RPMI7951 (cell line): ENCODE measurements around the gene PNPLA6. TPM values are rescaled to one million over a fixed set of nuclear protein-coding genes. Genes with fewer than 3 reads are reported as not detected.

ENCODE experiments used
- DNase-seq: peaks from one replicate; pipeline ENCODE4 v3.0.0-alpha.2; 2012; ENCODE audit warnings: low read depth
- total RNA-seq: library from RNA; depleted of rRNA; stranded (reverse); fragments of >200 nt; shearing (Covaris generic); gene quantifications from 2 replicates; pipeline ENCODE4 v1.2.3, GENCODE V29; 2014; rRNA removed

PNPLA6 gene
- total RNA-seq = 44.7 and 51.5 TPM in 2 replicates

DNA sequence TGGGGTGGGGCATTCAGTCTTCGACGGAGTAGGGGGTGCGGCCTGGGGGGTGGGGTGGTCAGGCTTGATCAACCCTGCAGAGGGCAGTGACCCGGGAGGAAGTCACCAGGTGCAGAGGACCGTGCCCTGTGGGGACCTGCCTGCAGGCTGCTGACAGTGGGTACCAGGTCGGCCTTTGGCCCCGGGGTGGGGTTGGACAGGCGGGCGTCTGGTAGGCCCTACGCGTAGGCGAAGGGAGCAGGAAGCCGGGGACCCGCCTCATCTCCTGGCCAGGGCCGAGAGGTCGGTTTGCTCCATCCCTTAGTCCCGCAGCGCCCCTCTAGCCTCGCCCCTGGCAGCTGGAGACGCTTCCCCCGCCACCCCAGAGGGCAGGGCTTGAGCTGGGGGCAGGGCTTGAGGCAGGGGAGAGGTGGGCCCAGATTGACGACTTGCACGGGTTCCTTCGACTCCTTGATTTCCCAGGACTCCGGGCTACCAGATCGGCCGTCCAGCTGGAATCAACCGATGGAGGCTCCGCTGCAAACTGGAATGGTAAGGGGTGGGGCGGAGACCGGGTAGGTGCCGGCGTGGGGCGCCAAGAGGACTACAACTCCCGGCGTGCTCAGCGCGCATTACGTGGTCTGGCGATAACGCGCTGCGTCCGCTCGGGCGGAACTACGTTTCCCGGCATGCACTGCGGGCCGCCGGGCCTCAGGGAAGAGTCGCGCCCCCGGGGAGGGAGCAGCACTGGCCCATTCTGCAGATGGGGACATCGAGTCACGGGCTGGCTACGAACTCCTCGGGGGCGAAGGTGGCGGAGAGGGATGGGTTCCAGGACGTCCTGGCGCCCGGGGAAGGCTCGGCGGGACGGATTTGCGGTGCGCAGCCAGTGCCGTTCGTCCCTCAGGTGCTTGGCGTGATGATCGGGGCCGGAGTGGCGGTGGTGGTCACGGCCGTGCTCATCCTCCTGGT, at the start of gene PNPLA6:
PNPLA6 (plus strand) TSS at position 671 of the 951 bp plus-strand sequence; CDS start at position 743, 72 bp downstream.
- peak; percentile 90 for DNase-seq

DNA sequence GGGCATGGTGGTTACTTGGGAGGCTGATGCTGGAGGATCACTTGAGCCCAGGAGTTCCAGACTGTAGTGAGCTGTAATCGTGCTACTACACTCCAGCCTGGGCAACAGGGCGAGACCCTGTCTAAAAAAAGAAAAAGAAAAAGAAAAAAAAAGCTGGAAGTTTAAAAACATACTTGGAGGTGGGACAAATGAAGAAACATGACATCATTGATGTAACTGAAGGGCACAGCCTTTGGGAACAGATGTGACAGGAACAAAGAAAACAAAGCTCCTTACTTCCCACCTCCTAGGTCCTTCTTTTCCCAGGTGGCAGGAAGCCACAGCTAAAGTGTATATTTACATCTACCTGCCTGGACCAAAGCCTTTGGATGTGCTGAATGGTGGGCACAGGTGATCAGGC, 48.6 kb upstream of the PNPLA6 start:
- DNase-seq = no peak

DNA sequence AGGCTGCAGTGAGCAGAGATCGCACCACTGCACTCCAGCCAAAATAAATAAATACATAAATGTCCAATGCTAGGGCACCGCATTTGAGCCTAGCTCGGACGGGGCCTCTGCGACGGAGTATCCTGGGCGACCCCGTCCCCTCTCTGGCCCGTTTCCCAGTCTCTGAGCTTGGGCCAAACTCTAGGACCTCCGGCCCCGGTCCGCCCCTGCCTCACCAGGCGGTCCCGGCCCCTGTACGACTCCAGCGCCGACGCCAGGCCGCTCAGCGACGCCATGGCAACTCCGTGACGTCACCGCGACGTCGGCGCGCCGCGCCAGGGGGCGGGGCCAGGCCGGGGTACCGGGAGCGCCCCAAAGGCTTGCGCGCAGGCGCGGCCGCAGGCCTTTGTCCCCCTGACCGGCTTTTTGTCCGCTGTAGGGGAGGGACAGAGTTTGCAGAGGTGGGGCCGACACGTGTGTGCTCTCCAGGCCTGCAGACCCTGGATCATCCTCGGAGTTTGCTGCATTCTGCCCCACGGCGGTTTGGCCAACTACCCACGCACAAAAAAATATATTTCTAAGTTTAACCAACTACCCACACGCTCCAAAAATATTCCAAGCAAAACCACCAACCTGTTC, 46.7 kb upstream of the PNPLA6 start, which contains the start of gene PEX11G:
PEX11G (minus strand) TSS at position 300 of the 618 bp plus-strand sequence; CDS start at position 275, 25 bp downstream.
- peak; percentile 81 for DNase-seq

DNA sequence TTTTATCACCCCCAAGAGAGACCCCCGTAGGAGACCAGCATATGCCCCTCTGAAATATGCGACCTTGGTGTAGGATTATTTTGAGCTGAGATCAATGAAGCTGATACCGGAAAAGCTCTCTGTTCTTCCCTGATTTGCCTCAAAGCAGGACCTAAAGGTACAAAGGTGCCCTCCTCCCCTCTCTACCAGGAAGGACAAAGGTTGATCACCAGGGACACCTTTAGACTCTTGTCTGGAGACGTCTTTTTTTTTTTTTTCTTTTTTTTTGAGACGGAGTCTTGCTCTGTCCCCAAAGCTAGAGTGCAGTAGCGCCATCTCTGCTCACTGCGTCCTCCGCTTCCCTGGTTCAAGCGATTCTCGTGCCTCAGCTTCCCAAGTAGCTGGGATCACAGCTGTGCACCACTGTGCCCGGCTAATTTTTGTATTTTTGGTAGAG, 45.9 kb upstream of the PNPLA6 start:
- no peak for DNase-seq

DNA sequence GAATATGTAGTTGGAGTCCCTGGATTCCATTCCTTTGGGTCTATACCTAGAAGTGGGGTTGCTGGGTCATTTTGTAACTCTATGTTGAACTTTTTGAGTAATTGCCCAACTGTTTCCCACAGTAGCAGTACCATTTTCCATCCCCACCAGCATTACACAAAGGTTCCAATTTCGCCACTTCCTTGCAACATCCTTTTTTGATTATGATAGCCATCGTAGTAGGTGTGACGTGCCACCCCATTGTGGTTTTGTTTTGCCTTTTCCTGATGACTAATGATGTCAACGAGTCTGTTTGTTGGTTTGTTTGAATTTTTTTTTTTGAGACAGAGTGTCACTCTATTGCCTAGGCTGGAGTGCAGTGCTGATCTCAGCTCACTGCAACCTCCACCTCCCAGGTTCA, 43.4 kb upstream of the PNPLA6 start:
- DNase-seq = peak; percentile 82

DNA sequence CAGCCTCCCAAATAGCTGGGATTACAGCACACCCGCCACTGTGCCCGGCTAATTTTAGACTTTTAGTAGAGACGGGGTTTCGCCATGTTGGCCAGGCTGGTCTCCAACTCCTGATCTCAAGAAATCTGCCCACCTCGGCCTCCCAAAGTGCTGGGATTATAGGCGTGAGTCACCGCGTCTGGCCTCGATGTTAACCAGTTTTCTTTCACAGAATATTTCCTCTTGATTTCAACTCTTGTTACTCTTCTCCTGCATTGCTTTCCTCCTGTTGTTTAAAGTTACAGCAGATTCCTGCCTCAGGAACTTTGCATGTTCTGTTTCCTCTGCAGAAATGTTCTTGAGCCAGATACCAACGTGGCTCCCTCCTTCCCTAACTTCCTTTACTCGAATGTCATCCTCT, 43.0 kb upstream of the PNPLA6 start:
- peak; percentile 52 for DNase-seq

DNA sequence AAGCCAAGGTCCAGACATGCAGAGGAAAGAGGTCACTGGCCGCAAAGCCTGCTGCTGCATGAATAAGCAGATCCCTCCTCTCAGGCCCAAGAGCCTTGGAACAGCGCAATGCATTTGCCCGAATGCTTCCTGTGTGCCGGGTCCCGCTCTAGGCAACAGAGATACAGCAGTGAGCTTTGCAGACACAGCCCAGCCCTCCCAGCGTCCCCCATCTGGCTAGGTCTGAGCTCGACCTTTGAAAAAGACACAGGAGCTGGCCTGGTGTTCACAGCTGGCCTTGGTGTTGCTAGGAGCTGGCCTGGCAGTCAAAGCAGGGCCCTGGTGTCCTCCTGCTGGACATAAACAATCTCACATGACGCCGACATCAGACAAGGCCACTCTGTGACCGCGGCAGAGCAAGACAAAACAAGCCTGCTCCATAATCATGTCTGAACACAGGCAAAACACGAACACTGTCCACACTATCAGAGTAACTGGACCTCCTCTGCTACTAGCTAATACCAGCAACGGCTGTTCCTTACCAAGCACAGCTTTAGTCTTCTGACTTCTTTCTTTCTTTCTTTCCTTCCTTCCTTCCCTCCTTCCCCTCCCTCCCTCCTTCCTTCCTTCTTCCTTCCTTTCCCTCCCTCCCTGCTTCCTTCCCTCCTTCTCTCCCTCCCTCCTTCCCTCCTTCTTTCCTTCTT, 41.0 kb upstream of the PNPLA6 start:
- DNase-seq = no peak

DNA sequence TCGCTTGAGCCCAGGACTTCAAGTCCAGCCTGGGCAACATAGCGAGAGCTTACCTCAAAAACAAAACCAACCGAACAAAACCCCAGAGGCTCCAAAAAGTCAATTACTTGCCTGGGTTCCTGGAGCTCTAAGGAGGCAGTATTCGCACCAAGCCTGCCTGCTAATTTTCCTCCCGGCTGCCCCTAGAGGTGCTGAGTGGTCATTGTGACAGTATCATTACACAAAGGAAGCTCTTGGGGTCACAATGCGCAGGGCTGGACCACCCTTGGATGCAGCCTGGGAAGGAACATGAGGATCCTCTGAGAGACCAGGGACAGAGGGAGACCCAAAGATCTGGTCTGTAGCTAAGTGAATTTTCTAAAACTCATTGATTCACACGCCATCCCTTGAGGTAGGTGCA, 38.2 kb upstream of the PNPLA6 start:
- no peak for DNase-seq

DNA sequence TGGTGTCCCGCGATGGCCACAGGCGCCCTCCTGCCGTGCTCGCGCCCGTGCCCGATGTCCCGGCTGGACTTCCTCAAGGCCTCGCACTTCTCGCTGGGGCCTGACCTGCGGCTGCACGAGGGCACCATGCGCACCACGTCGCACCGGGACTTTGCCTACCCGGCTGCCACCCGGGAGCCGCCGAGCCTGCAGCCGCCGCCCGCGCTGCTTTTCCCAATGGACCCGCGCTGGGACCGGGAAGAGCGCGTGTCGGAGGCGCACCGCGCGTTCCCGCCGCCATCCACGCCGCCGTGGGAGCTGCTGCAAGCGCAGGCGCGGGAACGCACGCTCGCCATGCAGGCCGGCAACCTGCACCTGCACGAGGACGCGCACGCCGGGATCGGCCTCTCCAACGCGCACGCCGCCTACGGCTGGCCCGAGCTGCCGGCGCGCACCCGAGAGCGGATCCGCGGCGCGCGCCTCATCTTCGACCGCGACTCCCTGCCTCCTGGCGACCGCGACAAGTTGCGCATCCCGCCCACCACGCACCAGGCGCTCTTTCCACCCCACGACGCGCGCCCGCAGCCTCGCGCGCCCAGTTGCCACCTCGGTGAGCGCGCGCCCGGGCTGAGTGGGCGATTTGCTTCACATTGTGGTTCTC, 34.6 kb upstream of the PNPLA6 start:
- DNase-seq = peak; percentile 46

DNA sequence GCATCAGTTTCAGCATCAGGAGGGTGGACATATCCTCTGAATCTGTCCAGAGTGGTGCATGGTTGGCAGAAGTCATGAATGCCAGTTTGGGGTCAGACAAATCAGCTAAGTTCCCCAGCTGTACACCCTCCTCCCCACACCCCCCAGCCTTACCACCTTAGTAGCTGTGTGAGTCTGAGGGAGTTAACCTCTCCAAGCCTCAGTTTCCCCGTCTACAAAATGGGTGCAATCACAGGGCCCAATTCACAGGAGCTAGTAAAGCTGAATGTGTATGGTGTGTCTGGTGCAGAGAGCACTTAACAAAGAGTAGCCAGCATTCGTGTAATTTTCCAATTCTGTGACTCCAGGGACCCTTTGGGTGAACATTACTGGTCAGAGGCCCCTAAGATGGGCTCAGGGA, 33.0 kb upstream of the PNPLA6 start:
- DNase-seq = no peak

DNA sequence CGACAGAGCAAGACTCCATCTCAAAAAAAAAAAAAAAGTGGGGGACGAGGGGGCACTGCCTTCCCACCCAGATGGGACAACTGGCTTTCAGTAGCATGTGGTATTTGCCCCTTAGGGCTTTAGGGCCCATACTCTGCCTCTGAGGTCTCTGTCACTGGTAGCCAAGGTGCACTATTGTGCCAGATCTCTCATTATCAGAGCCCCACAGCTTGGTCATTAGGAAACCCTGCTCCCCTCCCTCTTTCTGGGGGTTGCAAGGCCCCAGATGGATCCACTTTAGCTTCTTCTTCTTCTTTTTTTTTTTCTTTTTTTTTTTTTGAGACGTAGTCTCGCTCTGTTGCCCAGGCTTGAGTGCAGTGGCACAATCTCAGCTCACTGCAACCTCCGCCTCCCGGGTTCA, 30.8 kb upstream of the PNPLA6 start:
- no peak for DNase-seq

DNA sequence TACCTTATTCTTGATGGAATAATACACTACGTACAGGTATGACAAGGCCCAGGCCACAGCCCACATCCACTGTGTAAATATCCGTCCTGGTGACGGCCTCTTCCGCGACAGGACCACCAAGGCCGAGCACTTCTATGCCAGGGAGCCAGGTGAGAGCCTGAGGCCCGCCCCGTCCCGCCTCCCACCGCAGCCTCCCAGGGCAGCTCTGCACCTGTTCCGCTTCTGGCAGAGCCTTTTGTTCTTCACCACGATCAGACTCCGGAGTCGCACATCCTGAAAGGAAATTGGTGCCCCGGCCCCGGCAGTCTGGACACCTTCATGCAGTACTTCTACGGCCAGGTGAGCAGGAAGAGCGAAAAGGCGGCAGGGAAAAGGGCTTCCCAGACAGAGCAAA, 30.2 kb upstream of the PNPLA6 start:
- DNase-seq = no peak

DNA sequence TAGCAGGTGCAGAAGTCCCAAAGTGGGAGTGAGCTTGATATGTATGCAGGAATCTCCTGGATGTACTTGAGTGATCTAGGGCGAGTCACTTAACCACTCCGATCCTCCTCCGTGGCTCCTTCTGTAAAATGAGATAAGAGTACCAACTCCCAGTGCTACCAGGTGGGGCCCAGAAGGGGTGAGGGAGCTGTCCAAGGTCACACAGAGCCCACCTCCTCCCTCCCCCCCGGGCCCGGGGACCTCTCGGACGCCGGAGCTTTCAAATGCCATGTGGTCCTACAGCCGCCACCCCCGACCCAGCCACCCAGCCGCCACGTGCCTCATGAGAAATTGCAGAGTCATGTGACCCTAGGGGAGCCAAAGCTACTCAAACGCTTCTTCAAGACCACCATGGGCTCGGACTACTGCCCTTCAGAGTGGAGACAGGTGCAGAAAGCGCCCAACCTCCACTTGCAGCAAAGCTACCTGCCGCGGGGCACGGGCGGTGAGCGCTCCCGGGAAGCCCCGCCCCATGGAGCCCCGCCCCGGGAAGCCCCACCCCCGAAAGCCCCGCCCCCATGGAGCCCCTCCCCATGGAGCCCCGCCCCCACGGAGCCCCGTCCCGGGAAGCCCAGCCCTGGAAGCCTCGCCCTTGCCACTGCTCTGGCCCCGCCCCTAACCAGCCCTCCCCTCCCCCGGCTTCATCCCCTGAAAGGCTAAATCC, 29.7 kb upstream of the PNPLA6 start:
- no peak for DNase-seq

DNA sequence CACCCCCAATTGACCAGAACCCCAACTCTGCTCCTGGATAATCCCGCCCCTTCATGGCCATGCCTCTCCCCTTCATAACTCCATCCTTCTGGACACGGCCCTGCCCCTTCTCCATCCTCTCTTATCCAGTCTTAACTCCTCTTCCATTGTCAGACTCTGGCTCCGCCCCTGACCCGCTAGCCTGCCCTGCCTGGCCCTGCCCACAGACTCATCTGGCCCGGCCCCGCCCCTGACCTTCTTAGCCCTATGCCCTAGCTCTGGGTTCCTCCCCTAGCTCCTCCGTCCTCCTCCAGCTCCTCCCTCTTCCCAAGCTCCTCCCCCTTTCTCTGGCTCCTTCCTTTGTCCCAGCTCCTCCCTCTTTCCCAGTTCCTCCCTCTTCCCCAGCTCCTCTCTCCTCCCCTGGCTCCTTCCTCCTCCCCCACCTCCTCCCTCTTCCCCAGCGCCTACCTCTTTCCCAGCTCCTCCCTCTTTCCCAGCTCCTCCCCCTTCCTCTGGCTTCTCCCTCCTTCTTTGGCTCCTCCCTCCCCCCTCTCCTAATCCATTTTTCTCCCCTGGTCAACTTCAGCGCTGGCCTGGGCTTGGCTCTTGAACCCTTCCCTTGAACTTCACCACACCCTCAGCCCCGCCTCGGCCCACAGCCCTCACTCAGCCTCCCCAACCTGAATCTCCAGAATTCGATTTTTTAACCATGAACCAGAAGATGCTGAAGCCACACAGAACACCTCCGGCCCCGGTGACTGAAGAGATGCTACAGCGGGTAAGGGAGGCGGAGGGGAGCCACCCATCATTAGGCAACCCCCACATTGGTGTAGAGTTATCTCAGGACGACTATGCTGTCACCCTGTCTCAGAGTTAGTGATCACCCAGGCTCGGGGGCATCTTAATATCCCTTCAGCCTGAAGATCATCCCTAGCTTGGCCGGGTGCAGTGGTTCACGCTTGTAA, 28.9 kb upstream of the PNPLA6 start:
- peak; percentile 94 for DNase-seq

DNA sequence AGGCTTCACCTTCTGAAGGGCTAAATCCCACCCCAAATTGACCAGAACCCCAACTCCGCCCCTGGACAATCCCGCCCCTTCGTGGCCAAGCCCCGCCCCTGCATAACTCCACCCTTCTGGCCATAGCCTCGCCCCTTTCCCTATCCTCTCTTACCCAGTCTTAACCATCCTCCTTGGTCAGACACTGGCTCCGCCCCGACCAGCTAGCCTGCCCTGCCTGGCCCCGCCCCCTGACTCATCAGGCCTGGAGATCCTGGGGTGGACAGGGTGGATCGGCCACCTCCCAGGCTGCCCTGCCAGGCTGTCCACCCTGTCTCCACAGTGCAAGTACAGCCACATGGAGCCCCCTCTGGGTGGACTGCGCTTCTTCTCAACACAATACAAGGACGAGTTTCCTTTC, 27.6 kb upstream of the PNPLA6 start:
- DNase-seq = peak; percentile 91

DNA sequence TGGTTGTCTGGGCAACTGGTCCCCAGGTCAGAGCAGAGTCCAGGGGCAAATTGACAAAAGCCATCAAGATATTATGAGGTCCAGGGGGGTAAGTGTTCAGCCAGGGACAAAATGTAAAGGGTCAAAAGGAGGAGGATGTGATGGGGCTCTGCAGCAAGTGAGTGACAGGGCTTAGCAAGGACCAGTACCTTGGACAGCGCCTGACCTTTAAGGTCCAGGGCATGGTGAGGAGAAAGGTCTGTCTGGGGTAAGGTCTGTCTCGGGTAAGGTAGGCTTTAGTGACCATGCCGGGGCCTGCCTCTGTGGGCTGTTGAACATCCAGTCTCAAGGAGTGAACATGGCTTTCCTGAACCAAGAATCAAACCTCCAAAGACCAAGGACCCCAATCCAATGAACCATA, 25.9 kb upstream of the PNPLA6 start:
- DNase-seq = no peak

DNA sequence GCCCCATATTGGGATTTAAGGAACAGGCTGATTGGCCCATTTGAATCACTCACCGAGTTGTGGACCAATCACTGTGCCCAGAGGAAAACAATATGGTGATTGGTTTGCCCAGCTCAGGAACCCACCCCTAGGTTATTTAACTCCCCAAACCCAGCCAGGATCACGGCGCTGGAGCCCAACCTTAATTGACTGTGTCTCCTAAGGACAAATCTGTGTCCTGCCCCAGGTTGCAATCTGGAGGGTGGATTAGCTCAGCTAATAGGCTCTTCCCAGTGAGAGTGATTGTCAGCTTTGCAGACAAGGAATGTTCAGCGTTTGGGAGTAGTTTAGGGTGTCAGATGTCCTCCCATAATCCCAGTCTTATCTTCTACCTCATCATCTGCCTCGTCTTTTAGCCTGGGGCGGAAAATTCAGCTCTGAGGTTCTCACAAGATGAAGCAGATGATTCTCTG, 23.1 kb upstream of the PNPLA6 start:
- peak; percentile 72 for DNase-seq

DNA sequence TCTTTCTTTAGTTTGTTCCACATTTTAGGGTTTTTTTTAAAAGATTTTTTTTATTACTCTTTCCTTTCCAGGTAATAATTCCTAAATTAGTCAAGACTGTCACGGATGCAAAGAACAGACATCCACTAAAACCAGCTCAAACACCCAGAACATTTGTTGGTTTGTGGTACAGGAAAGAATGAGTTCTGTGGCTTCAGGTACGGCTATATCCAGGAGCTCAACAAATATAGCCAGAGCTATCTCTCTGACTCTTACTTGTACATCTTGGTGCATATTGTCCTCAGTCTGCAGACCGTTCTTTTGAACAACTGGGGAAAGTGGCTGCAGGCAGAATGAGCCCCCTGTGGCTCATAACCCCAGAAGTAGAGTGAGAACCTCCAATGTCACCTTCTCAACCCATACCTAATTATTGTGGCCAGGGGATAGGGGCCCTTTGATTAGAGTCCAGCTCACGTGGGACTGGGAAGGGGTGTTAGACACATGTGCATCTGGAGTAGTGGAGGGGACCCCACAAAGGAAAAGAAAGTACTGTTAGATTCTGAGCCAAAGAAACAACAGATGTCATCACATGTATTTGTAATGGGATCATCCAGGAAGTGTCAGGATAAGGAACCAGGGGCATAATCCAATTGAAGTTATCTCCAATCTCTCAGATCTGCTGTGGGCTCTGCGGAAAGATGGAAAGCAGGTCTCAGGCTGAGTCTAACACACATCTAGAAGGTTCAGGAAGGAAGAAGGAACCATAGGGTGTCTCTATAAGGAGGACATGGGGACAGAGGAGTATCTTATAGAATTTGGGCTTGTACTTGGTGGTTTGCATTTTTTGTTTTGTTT, 21.5 kb upstream of the PNPLA6 start:
- DNase-seq = no peak

DNA sequence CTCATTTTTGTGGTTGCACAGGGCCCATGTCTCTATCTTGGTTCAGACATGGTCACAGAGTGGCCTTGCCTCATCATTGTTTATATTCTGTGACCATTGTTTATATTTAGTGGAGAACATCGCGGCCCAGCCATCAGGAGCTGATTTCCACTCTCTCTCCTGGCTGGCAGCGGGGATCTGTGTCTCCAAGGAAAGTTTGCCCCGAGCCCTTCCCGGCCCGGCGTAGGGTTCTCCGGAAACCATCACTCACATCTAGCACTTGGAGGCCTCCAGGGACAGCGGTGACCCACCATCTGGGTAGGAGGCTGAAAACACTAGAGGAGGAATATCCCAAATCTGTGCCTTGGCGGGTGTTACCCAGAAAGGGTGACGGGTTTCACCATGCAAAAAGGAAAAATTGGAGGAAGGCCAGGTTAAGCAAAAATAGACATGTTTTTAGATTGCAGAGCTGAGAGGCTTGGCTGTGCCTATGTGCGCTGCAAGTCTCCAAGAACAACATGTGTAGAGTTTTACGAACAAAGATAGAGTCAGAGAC, 20.3 kb upstream of the PNPLA6 start:
- peak; percentile 81 for DNase-seq
